B cell (primary cell): ENCODE results near the gene SH2D4B.

Experiments used
- CTCF ChIP-seq: fragments of 200-600 bp; IDR thresholded peaks from one replicate; pipeline ENCODE4 v1.8.0; 2022; ENCODE audit warnings: antibody characterized with exemption, mild to moderate bottlenecking
- EZH2 ChIP-seq: IDR thresholded peaks from 2 replicates; pipeline ENCODE4 v1.6.1; 2012; ENCODE audit warnings: borderline replicate concordance, low read depth, mild to moderate bottlenecking, moderate library complexity, low read length; ENCODE audit not compliant: insufficient read depth, poor library complexity, severe bottlenecking

GRCh38 chr10:80501913-80502521 is 35.7 kb upstream of the SH2D4B start:
- TF ChIP-seq CTCF (no peak), EZH2 (no peak)
